Activated naive CD4-positive, alpha-beta T cell treated with Interleukin-2 at 50 U/mL for 16 hours (primary cell): ENCODE data around the gene LRFN2.

Experiments
- DNase-seq: peaks from one replicate; pipeline ENCODE4 v3.0.0-alpha.2; 2020

Gene LRFN2

DNA sequence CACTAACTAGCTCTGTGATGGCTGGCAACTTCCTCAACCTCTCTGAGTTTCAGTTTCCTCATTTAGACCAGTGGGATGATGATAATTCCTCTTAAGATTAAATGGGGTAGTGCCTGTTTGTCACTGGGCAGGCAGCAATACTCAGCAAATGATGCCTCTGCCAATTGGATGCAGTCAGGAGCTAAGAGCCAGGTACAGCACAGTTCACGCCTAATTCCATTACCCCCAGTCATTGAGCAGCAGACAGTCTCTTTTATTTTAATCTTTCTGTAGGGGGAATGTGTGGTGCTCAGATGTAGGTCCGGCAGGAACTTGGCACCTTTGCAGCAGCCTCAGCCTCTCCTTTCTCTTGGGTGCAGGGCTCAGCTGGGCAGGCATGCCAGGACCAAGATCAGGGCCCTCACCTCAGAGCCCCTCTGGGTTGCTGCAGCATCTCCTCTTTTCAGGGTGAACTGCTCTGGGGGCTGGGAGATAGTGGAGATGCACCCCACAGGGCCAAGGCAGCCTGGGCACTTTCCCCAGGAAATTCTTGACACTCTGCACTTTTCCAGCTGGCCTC, 243.8 kb downstream of the LRFN2 start:
- DNase-seq, result no peak

DNA sequence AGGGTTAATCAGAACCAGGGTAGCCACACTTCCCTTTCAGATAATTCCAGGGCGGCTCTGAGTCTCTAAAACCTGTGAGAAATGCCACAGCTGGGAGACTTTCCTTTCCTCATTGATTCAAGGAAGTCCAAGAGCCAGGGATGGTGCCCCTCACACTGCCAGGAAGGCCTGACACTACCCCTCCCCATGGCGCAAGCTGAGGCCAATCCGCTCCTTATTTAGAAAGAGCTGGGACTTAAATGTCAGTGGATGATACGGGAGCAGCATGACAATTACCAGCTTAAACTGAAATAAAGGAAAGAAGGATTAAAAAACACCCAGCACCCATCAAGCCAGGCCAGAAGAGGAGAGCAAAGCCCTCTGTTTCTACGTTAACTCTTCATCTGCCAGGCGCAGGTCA, 244.4 kb downstream of the LRFN2 start:
- no peak for DNase-seq

DNA sequence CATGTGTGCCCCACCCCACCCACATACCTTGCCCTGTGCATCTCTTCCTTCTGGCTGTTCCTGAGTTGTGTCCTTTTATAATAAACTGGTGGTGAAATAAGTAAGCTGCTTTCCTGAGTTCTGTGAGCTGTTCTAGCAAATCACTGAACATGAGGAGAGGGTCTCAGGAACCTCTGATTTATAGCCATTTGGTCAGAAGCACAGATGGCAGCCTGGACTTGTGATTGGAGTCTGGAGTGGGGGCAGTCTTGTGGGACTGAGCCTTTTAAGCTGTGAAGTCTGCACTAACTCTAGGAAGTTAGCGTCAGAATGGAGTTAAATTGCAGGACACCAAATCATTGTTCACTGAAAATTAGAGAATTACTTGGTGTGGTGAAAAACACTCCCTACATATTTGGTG, 245.4 kb downstream of the LRFN2 start:
- no peak for DNase-seq
